Suprapubic skin (tissue), 4 donors: ENCODE measurements around the gene BLTP3A. TPM values are rescaled to one million over a fixed set of nuclear protein-coding genes. Genes with fewer than 3 reads are reported as not detected.
"Not testable (repeated sequence)": the region's sequence is repeated elsewhere in the genome, so short reads cannot be mapped to it uniquely, and the experiment has no call there.

Experiments used
- DNase-seq, 2 donors: peaks; one replicate each; pipeline ENCODE4 v3.0.0-alpha.2; 2019; ENCODE audit warnings: low spot score in 2 of 2
- H3K27ac ChIP-seq: fragments of 200-600 bp; sonication (generic); one replicate; pipeline ENCODE4 v1.5.1; 2019
- H3K27me3 ChIP-seq: fragments of 200-600 bp; sonication (generic); one replicate; pipeline ENCODE4 v1.5.1; 2019
- H3K36me3 ChIP-seq: fragments of 200-600 bp; sonication (generic); one replicate; pipeline ENCODE4 v1.5.1; 2019
- H3K4me1 ChIP-seq: fragments of 200-600 bp; sonication (generic); one replicate; pipeline ENCODE4 v1.5.1; 2019
- H3K4me3 ChIP-seq: fragments of 200-600 bp; sonication (generic); one replicate; pipeline ENCODE4 v1.5.1; 2019; ENCODE audit warnings: mild to moderate bottlenecking
- H3K9me3 ChIP-seq: fragments of 200-600 bp; sonication (generic); one replicate; pipeline ENCODE4 v1.5.1; 2019
- CTCF ChIP-seq, 2 donors: fragments of 200-600 bp in 1 of 2; fragments of 450-650 bp in 1 of 2; sonication (generic) in 1 of 2; IDR thresholded peaks; one replicate each; pipeline ENCODE4 v1.5.1; 2016 to 2019; ENCODE audit warnings: antibody characterized with exemption in 2 of 2, mild to moderate bottlenecking in 1 of 2, moderate library complexity in 1 of 2
- EP300 ChIP-seq: sonication (generic); formaldehyde crosslinking; IDR thresholded peaks from one replicate; pipeline ENCODE4 v1.6.1; 2017; ENCODE audit warnings: antibody characterized with exemption
- POLR2A ChIP-seq, 2 donors: fragments of 450-650 bp; IDR thresholded peaks; one replicate each; pipeline ENCODE4 v1.6.1; 2017; ENCODE audit warnings: antibody characterized with exemption in 2 of 2, mild to moderate bottlenecking in 2 of 2, moderate library complexity in 2 of 2
- POLR2AphosphoS5 ChIP-seq, 3 donors: sonication (generic); formaldehyde crosslinking; IDR thresholded peaks; one replicate each; pipeline ENCODE4 v1.6.1; 2017; ENCODE audit warnings: antibody characterized with exemption in 3 of 3
- WGBS: methylation state at CpG from one replicate; pipeline ENCODE4 v1.1.5; 2018; 5-methylcytosine and 5-hydroxymethylcytosine counted together
- total RNA-seq, 4 donors: library from RNA; depleted of rRNA; stranded (reverse); fragments of >200 nt; gene quantifications; one replicate each; pipeline ENCODE4 v1.1.0, GENCODE V29; 2016

Gene BLTP3A
- total RNA-seq, 4 donors from 2014 or later, result 6.3 to 12.2 (median 9.0) TPM

GRCh38 chr6:34760108-34760507, 31.8 kb upstream of the BLTP3A start:
- Histone ChIP-seq H3K27ac (no peak overlapping the region), H3K9me3 (no peaks in the 10 kb centered on the region), H3K36me3 (peaks cover 36% of the 10 kb centered on the region), H3K27me3 (no peaks in the 10 kb centered on the region), H3K4me3 (no peak overlapping the region), H3K4me1 (peaks cover 9% of the 10 kb centered on the region)
- WGBS, result 91% methylated on average over 8 of the region's 8 CpGs
- no peak for TF ChIP-seq POLR2AphosphoS5 (IDR thresholded peaks at IDR 0.05)
- no peak for TF ChIP-seq POLR2A (IDR thresholded peaks at IDR 0.05)
- TF ChIP-seq EP300, result no peak
- no peak for TF ChIP-seq CTCF (IDR thresholded peaks at IDR 0.05)
- no peak for DNase-seq

- not testable (repeated sequence) for DNase-seq, H3K4me3 ChIP-seq, H3K4me1 ChIP-seq, H3K27ac ChIP-seq, H3K9me3 ChIP-seq, H3K27me3 ChIP-seq
- H3K36me3 ChIP-seq, result peaks cover 52% of the 10 kb centered on the region
- WGBS, result 90% methylated on average over 5 of the region's 5 CpGs
Observed at GRCh38 chr6:34761681-34762080, 30.2 kb upstream of the BLTP3A start.

- no peak overlapping the region for H3K4me3 ChIP-seq
- H3K9me3 ChIP-seq, result no peaks in the 10 kb centered on the region
- peaks cover 3% of the 10 kb centered on the region for H3K4me1 ChIP-seq
- TF ChIP-seq CTCF (IDR thresholded peaks at IDR 0.05) (no peak), EP300 (no peak), POLR2A (IDR thresholded peaks at IDR 0.05) (no peak), POLR2AphosphoS5 (IDR thresholded peaks at IDR 0.05) (no peak)
- no peak for DNase-seq
- WGBS, result 100% methylated on average over 1 of the region's 1 CpG
- H3K27me3 ChIP-seq, result no peaks in the 10 kb centered on the region
- no peak overlapping the region for H3K27ac ChIP-seq
- peaks cover 95% of the 10 kb centered on the region for H3K36me3 ChIP-seq
Observed at GRCh38 chr6:34768148-34768547, 23.7 kb upstream of the BLTP3A start.

GRCh38 chr6:34771727-34772126, 20.2 kb upstream of the BLTP3A start:
- no peak overlapping the region for H3K27ac ChIP-seq
- H3K4me3 ChIP-seq, result no peak overlapping the region
- H3K27me3 ChIP-seq, result no peaks in the 10 kb centered on the region
- TF ChIP-seq POLR2AphosphoS5 (IDR thresholded peaks at IDR 0.05) (no peak), POLR2A (IDR thresholded peaks at IDR 0.05) (no peak), EP300 (no peak), CTCF (IDR thresholded peaks at IDR 0.05) (no peak)
- H3K9me3 ChIP-seq, result no peaks in the 10 kb centered on the region
- H3K4me1 ChIP-seq, result peaks cover 3% of the 10 kb centered on the region
- no peak for DNase-seq
- WGBS, result 97% methylated on average over 1 of the region's 1 CpG
- H3K36me3 ChIP-seq, result peaks cover 84% of the 10 kb centered on the region

- DNase-seq, result no peak
- 78% methylated on average over 4 of the region's 4 CpGs for WGBS
- Histone ChIP-seq H3K4me1 (peaks cover 3% of the 10 kb centered on the region), H3K27me3 (no peaks in the 10 kb centered on the region), H3K9me3 (no peaks in the 10 kb centered on the region), H3K4me3 (no peak overlapping the region), H3K27ac (no peak overlapping the region), H3K36me3 (peaks cover 75% of the 10 kb centered on the region)
- no peak for TF ChIP-seq EP300
- no peak for TF ChIP-seq POLR2A (IDR thresholded peaks at IDR 0.05)
- TF ChIP-seq CTCF (IDR thresholded peaks at IDR 0.05), result no peak
- no peak for TF ChIP-seq POLR2AphosphoS5 (IDR thresholded peaks at IDR 0.05)
Observed at GRCh38 chr6:34772940-34773339, 18.9 kb upstream of the BLTP3A start.

GRCh38 chr6:34773916-34774315, 18.0 kb upstream of the BLTP3A start:
- Histone ChIP-seq H3K36me3 (peaks cover 65% of the 10 kb centered on the region), H3K27ac (peak overlapping the region; percentile 29), H3K4me1 (peaks cover 3% of the 10 kb centered on the region), H3K27me3 (no peaks in the 10 kb centered on the region), H3K9me3 (no peaks in the 10 kb centered on the region), H3K4me3 (no peak overlapping the region)
- TF ChIP-seq CTCF (IDR thresholded peaks at IDR 0.05), result no peak
- TF ChIP-seq POLR2A (IDR thresholded peaks at IDR 0.05), result no peak
- TF ChIP-seq POLR2AphosphoS5 (IDR thresholded peaks at IDR 0.05), result no peak
- TF ChIP-seq EP300, result no peak
- DNase-seq, result no peak
- WGBS, result 82% methylated on average over 4 of the region's 4 CpGs
